ENCODE results near the gene GPX5. TPM values are rescaled to one million over a fixed set of nuclear protein-coding genes. Genes with fewer than 3 reads are reported as not detected.
"Not testable (repeated sequence)": the region's sequence is repeated elsewhere in the genome, so short reads cannot be mapped to it uniquely, and the experiment has no call there.

Gene GPX5
- total RNA-seq, 3 donors from 2014 or later (not counting 1 experiment from before 2014, with no cell fraction given): not detected

DNA sequence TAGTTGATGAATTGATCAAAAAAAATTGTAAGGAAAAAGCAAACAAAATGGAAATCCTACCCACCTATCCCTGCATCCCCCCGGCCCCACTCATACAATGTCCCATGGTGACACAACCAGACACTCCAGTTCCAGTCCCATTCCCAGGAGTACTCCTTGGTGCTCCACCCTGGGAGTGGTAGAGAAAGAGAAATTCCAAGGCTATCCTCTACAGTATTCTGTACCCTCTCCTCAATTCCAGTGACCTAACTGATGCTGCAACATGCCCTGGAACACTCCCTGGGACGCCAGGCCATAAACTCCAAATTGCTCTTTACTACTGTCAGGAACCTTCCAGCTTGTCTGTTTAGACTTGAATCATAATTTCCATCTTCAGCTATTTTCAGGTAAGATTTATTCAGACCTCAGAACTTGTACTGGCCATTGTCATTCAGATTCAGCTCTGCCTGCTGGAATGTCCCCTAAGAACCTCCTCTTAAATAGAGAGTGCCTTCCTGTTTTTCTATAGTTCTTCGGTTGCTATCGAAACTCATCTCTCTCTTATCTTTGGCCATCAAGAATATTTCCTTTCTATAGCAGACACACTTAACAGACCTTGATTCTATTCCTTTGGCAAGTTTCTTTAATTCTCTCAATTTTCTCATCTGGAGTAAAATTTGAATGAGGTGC lies 18.7 kb upstream of the GPX5 start:
- DNase-seq (peak in 1 of 2 donors; percentile 28), ATAC-seq (no peak)
- Mint-ChIP-seq H3K36me3 (no peaks in the 10 kb centered on the region), H3K4me1 (no peaks in the 10 kb centered on the region), H3K27ac (no peak overlapping the region), H3K4me3 (no peak overlapping the region), H3K27me3 (ENCODE audit: low read depth in 2 of 2) (peaks cover 11 to 27% of the 10 kb centered on the region in 2 donors), H3K9me3 (no peaks in the 10 kb centered on the region)
- no peaks in the 10 kb centered on the region for H3K9me3 ChIP-seq (ENCODE audit: control insufficient read depth, insufficient read depth, low read length)
- H3K27ac ChIP-seq (ENCODE audit: low read length): no peak overlapping the region
- TF ChIP-seq, protein P1, sequence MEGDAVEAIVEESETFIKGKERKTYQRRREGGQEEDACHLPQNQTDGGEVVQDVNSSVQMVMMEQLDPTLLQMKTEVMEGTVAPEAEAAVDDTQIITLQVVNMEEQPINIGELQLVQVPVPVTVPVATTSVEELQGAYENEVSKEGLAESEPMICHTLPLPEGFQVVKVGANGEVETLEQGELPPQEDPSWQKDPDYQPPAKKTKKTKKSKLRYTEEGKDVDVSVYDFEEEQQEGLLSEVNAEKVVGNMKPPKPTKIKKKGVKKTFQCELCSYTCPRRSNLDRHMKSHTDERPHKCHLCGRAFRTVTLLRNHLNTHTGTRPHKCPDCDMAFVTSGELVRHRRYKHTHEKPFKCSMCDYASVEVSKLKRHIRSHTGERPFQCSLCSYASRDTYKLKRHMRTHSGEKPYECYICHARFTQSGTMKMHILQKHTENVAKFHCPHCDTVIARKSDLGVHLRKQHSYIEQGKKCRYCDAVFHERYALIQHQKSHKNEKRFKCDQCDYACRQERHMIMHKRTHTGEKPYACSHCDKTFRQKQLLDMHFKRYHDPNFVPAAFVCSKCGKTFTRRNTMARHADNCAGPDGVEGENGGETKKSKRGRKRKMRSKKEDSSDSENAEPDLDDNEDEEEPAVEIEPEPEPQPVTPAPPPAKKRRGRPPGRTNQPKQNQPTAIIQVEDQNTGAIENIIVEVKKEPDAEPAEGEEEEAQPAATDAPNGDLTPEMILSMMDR (IDR thresholded peaks at IDR 0.05): no peak
- no peaks in the 10 kb centered on the region for H3K4me1 ChIP-seq (ENCODE audit: control insufficient read depth, insufficient read depth, low read length)
- intact Hi-C loops (cut with micrococcal nuclease): no loop called here
- peaks cover 4% of the 10 kb centered on the region for H3K27me3 ChIP-seq (ENCODE audit: control insufficient read depth, insufficient read depth, low read length)
- H3K36me3 ChIP-seq (ENCODE audit: control insufficient read depth, insufficient read depth, low read length): no peaks in the 10 kb centered on the region
- 50% methylated on average over 4 of the region's 4 CpGs for WGBS (ENCODE audit: insufficient coverage)
- no peak overlapping the region for H3K4me3 ChIP-seq (ENCODE audit: low read length)

DNA sequence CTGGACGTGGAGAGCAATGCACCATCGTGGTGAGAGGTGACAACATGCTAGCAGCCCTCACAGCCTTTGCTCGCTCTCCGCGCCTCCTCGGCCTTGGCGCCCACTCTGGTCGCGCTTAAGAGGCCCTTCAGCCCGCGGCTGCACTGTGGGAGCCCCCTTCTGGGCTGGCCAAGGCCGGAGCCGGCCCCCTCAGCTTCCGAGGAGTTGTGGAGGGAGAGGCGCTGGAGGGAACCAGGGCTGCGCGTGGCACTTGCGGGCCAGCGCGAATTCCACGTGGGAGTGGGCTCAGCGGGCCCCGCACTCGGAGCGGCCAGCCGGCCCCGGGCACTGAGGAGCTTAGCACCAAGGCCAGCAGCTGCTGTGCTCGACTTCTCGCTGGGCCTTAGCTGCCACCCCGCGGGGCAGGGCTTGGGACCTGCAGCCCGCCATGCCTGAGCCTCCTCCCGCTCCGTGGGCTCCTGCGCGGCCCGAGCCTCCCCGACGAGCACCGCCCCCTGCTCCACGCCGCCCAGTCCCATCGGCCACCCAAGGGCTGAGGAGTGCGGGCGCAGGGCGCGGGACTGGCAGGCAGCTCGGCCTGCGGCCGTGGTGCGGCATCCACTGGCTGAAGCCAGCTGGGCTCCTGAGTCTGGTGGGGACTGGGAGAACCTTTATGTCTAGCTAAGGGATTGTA lies 13.9 kb upstream of the GPX5 start:
- Mint-ChIP-seq H3K4me3 (no peak overlapping the region), H3K36me3 (no peaks in the 10 kb centered on the region), H3K9me3 (no peaks in the 10 kb centered on the region), H3K27me3 (ENCODE audit: low read depth in 2 of 2) (peaks cover 7 to 9% of the 10 kb centered on the region in 2 donors), H3K27ac (no peak overlapping the region), H3K4me1 (no peaks in the 10 kb centered on the region)
- TF ChIP-seq, protein P1 (IDR thresholded peaks at IDR 0.05): no peak
- Histone ChIP-seq H3K27ac (ENCODE audit: low read length) (no peak overlapping the region), H3K27me3 (ENCODE audit: control insufficient read depth, insufficient read depth, low read length) (peaks cover 3% of the 10 kb centered on the region), H3K4me3 (ENCODE audit: low read length) (no peak overlapping the region), H3K4me1 (ENCODE audit: control insufficient read depth, insufficient read depth, low read length) (no peaks in the 10 kb centered on the region), H3K36me3 (ENCODE audit: control insufficient read depth, insufficient read depth, low read length) (no peaks in the 10 kb centered on the region), H3K9me3 (ENCODE audit: control insufficient read depth, insufficient read depth, low read length) (no peaks in the 10 kb centered on the region)
- DNase-seq (no peak), ATAC-seq (no peak)
- intact Hi-C loops (cut with micrococcal nuclease): no loop called here
- WGBS (ENCODE audit: insufficient coverage): 94% methylated on average over 51 of the region's 51 CpGs

DNA sequence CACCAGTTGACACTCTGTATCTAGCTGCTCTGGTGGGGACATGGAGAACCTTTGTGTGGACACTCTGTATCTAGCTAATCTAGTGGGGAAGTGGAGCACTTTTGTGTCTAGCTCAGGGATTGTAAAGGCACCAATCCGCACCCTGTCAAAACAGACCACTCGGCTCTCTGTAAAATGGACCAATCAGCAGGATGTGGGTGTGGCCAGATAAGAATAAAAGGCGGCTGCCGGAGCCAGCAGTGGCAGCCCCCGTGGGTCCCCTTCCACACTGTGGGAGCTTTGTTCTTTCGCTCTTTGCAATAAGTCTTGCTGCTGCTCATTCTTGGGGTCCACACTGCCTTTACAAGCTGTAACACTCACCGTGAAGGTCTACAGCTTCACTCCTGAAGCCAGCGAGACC lies 13.3 kb upstream of the GPX5 start:
- intact Hi-C loops (cut with micrococcal nuclease); H3K4me1 ChIP-seq (ENCODE audit: control insufficient read depth, insufficient read depth, low read length); H3K27me3 Mint-ChIP-seq (ENCODE audit: low read depth in 2 of 2); H3K4me1 Mint-ChIP-seq; H3K9me3 Mint-ChIP-seq; DNase-seq; H3K9me3 ChIP-seq (ENCODE audit: control insufficient read depth, insufficient read depth, low read length); H3K27ac Mint-ChIP-seq; H3K36me3 Mint-ChIP-seq; H3K27me3 ChIP-seq (ENCODE audit: control insufficient read depth, insufficient read depth, low read length); H3K27ac ChIP-seq (ENCODE audit: low read length); H3K4me3 ChIP-seq (ENCODE audit: low read length); H3K36me3 ChIP-seq (ENCODE audit: control insufficient read depth, insufficient read depth, low read length); H3K4me3 Mint-ChIP-seq; ATAC-seq: not testable (repeated sequence)
- WGBS (ENCODE audit: insufficient coverage): 92% methylated on average over 8 of the region's 8 CpGs

DNA sequence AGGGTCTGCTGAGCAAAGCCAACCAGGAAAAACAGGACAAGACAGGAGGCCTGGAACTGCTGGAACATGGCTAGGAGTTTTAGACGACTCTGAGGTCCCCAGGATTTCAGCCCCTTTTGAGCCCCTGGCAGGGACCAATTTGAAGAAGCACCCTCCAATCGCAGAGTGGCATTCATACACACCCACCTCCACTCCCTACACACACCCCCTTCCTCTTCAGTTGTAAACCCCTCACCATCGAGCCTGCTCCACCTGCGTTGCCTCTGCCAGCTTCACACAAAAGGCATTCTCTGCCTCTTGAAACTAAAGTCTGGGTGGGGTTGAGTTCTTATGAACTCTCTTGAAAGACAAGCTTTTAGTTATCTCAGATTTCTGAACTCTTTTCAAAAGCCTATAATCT lies 10.0 kb upstream of the GPX5 start, which contains the start of gene GPX6:
TSS of gene GPX6 (minus strand) at position 118 of the 400 bp plus-strand sequence. CDS start at position 68, 50 bp downstream.
- no peaks in the 10 kb centered on the region for H3K36me3 Mint-ChIP-seq
- no peak within 1 kb of the TSS for H3K27ac ChIP-seq (ENCODE audit: low read length)
- H3K36me3 ChIP-seq (ENCODE audit: control insufficient read depth, insufficient read depth, low read length): no peaks in the 10 kb centered on the region
- no peaks in the 10 kb centered on the region for H3K9me3 ChIP-seq (ENCODE audit: control insufficient read depth, insufficient read depth, low read length)
- no peak for DNase-seq
- no peaks in the 10 kb centered on the region for H3K9me3 Mint-ChIP-seq
- H3K27me3 ChIP-seq (ENCODE audit: control insufficient read depth, insufficient read depth, low read length): peaks cover 3% of the 10 kb centered on the region
- intact Hi-C loops (cut with micrococcal nuclease): no loop called here
- no peaks in the 10 kb centered on the region for H3K4me1 ChIP-seq (ENCODE audit: control insufficient read depth, insufficient read depth, low read length)
- no peak within 1 kb of the TSS for H3K4me3 ChIP-seq (ENCODE audit: low read length)
- 55% methylated on average over 4 of the region's 4 CpGs for WGBS (ENCODE audit: insufficient coverage)
- H3K4me3 Mint-ChIP-seq: no peak within 1 kb of the TSS
- H3K4me1 Mint-ChIP-seq: no peaks in the 10 kb centered on the region
- no peak for ATAC-seq
- TF ChIP-seq, protein P1 (IDR thresholded peaks at IDR 0.05): no peak
- H3K27ac Mint-ChIP-seq: no peak within 1 kb of the TSS
- H3K27me3 Mint-ChIP-seq (ENCODE audit: low read depth in 2 of 2): peaks cover 9 to 26% of the 10 kb centered on the region in 2 donors
